IMR-90 (cell line): ENCODE results near the gene ENTPD1. TPM values are rescaled to one million over a fixed set of nuclear protein-coding genes. Genes with fewer than 3 reads are reported as not detected.

Source experiments
- ATAC-seq: fragments of 200-7000 bp; cut with Tn5 transposase; 2 replicates; pipeline ENCODE4 v1.9.1; 2020; ENCODE audit warnings: low read depth, mild to moderate bottlenecking, moderate library complexity
- BruUV-seq: library from RNA; stranded (reverse); fragments of 400-500 nt; replicated peaks from 2 replicates; lab custom pipeline; 2021; lab: Mats Ljungman, UMichigan
- CTCF ChIA-PET: fragments of 300-600 bp; formaldehyde crosslinking; extraction: SDS; loops from one replicate; lab custom pipeline; 2021; ENCODE audit warnings: antibody characterized with exemption; lab: Yijun Ruan, JAX
- POLR2A ChIA-PET: fragments of 300-600 bp; sonication (Branson Sonifier 250); formaldehyde crosslinking; loops from one replicate; lab custom pipeline; 2022; ENCODE audit warnings: antibody characterized with exemption; ENCODE audit not compliant: unreplicated experiment; lab: Charles Lee
- DNase-seq: peaks from one replicate; pipeline ENCODE4 v3.0.0; 2013
- H2AFZ ChIP-seq: replicated peaks from 2 replicates; pipeline ENCODE3; 2013; ENCODE audit warnings: low read length, mild to moderate bottlenecking; ENCODE audit not compliant: poor library complexity
- H2AK5ac ChIP-seq: 2 replicates; pipeline ENCODE4 v1.6.1; 2013; ENCODE audit warnings: low read depth, low read length, inconsistent platforms
- H2AK9ac ChIP-seq: replicated peaks from 2 replicates; pipeline ENCODE3; 2013; ENCODE audit warnings: mild to moderate bottlenecking, low read depth, low read length, moderate library complexity; ENCODE audit not compliant: poor library complexity
- H2BK120ac ChIP-seq: 2 replicates; pipeline ENCODE4 v1.6.1; 2013; ENCODE audit warnings: low read depth, low read length, inconsistent platforms
- H2BK15ac ChIP-seq: 3 replicates; pipeline ENCODE4 v1.6.1; 2013; ENCODE audit warnings: low read depth, low read length, inconsistent platforms
- H2BK20ac ChIP-seq: 2 replicates; pipeline ENCODE4 v1.6.1; 2013; ENCODE audit warnings: low read depth, mild to moderate bottlenecking, inconsistent platforms, low read length, moderate library complexity
- H2BK5ac ChIP-seq: 2 replicates; pipeline ENCODE4 v1.6.1; 2013; ENCODE audit warnings: mild to moderate bottlenecking, low read depth, low read length, inconsistent platforms; ENCODE audit not compliant: poor library complexity, severe bottlenecking
- H3K14ac ChIP-seq: replicated peaks from 2 replicates; pipeline ENCODE4 v1.6.1; 2013; ENCODE audit warnings: low read depth, low read length, inconsistent platforms
- H3K18ac ChIP-seq: 2 replicates; pipeline ENCODE4 v1.6.1; 2013; ENCODE audit warnings: low read depth, low read length, control low read depth
- H3K23ac ChIP-seq: 2 replicates; pipeline ENCODE4 v1.6.1; 2013; ENCODE audit warnings: low read depth, low read length, inconsistent platforms
- H3K27ac ChIP-seq: 2 replicates; pipeline ENCODE4 v1.5.1; 2013; ENCODE audit warnings: mild to moderate bottlenecking, control low read depth, low read length; ENCODE audit not compliant: insufficient read depth
- H3K27me3 ChIP-seq: 2 replicates; pipeline ENCODE4 v1.6.1; 2013; ENCODE audit warnings: low read length; ENCODE audit not compliant: control insufficient read depth, insufficient read depth
- H3K36me3 ChIP-seq: 2 replicates; pipeline ENCODE4 v1.6.1; 2013; ENCODE audit warnings: low read length, mixed read lengths; ENCODE audit not compliant: control insufficient read depth, insufficient read depth
- H3K4ac ChIP-seq: 2 replicates; pipeline ENCODE4 v1.6.1; 2013; ENCODE audit warnings: low read depth, low read length, inconsistent platforms
- H3K4me1 ChIP-seq: 2 replicates; pipeline ENCODE4 v1.6.1; 2013; ENCODE audit warnings: low read length, mixed read lengths; ENCODE audit not compliant: control insufficient read depth, insufficient read depth
- H3K4me2 ChIP-seq: 2 replicates; pipeline ENCODE4 v1.6.1; 2013; ENCODE audit warnings: low read depth, mild to moderate bottlenecking, control low read depth, low read length, moderate library complexity
- H3K4me3 ChIP-seq: 2 replicates; pipeline ENCODE4 v1.5.1; 2013; ENCODE audit warnings: low read depth, mild to moderate bottlenecking, control low read depth, low read length, moderate library complexity; ENCODE audit not compliant: insufficient read depth
- H3K56ac ChIP-seq: 2 replicates; pipeline ENCODE4 v1.6.1; 2013; ENCODE audit warnings: low read length, inconsistent platforms; ENCODE audit not compliant: insufficient read depth; ENCODE audit errors: extremely low read depth
- H3K79me1 ChIP-seq, 2 experiments: 2 replicates each; pipeline ENCODE4 v1.6.1; 2013; ENCODE audit warnings: low read length in 2 of 2, inconsistent platforms in 1 of 2, low read depth in 1 of 2
- H3K9ac ChIP-seq: 2 replicates; pipeline ENCODE4 v1.6.1; 2013; ENCODE audit warnings: low read depth, low read length, control low read depth
- H3K9me1 ChIP-seq: 2 replicates; pipeline ENCODE4 v1.6.1; 2013; ENCODE audit warnings: low read length, inconsistent platforms; ENCODE audit not compliant: insufficient read depth
- H3K9me3 ChIP-seq: 2 replicates; pipeline ENCODE4 v1.6.1; 2013; ENCODE audit warnings: low read length; ENCODE audit not compliant: control insufficient read depth, insufficient read depth
- H4K20me1 ChIP-seq: 2 replicates; pipeline ENCODE4 v1.6.1; 2013; ENCODE audit warnings: low read length, inconsistent platforms; ENCODE audit not compliant: insufficient read depth
- H4K5ac ChIP-seq: 2 replicates; pipeline ENCODE4 v1.6.1; 2013; ENCODE audit warnings: mild to moderate bottlenecking, low read depth, low read length, control low read depth
- H4K8ac ChIP-seq, 2 experiments: 2 replicates each; pipeline ENCODE4 v1.6.1; 2013; ENCODE audit warnings: low read depth in 2 of 2, low read length in 2 of 2, control low read depth in 1 of 2, inconsistent platforms in 1 of 2
- H4K91ac ChIP-seq: 2 replicates; pipeline ENCODE4 v1.6.1; 2013; ENCODE audit warnings: low read depth, low read length, inconsistent platforms; ENCODE audit not compliant: insufficient read depth
- CEBPB ChIP-seq: IDR thresholded peaks from 2 replicates; pipeline ENCODE4 v1.6.1; 2012; ENCODE audit warnings: low read depth, low read length, improper control_type of control experiment
- NFE2L2 ChIP-seq: fragments of 150-350 bp; IDR thresholded peaks from 2 replicates; pipeline ENCODE4 v1.6.1; 2016; ENCODE audit warnings: low read depth, mild to moderate bottlenecking, low read length
- POLR2A ChIP-seq: IDR thresholded peaks from 2 replicates; pipeline ENCODE4 v1.6.1; 2012; ENCODE audit warnings: mild to moderate bottlenecking, low read depth, low read length
- RCOR1 ChIP-seq: IDR thresholded peaks from 2 replicates; pipeline ENCODE4 v1.6.1; 2012; ENCODE audit warnings: mild to moderate bottlenecking, low read length, improper control_type of control experiment; ENCODE audit not compliant: insufficient replicate concordance
- RFX5 ChIP-seq: IDR thresholded peaks from 2 replicates; pipeline ENCODE4 v1.8.0; 2012; ENCODE audit warnings: low read depth, mild to moderate bottlenecking, low read length, moderate library complexity
- WGBS, 2 experiments: methylation state at CpG; one replicate each; pipeline versions ENCODE4 v1.1.5 to v1.1.7; 2013; ENCODE audit warnings: missing lambda C conversion rate in 2 of 2; ENCODE audit not compliant: insufficient read length in 1 of 2; ENCODE audit errors: extremely low coverage in 2 of 2; 5-methylcytosine and 5-hydroxymethylcytosine counted together
- dilution Hi-C: fragments of 300-500 bp; cut with HindIII; formaldehyde crosslinking; loops from one replicate; pipeline ENCODE4 v1.14.3; 2018; ENCODE audit warnings: low sequenced_read_pairs; ENCODE audit not compliant: unreplicated experiment
- in situ Hi-C: fragments of 300-500 bp; cut with MboI; formaldehyde crosslinking; loops from 3 replicates; pipeline ENCODE4 v1.14.3; 2019; ENCODE audit warnings: low sequenced_read_pairs, inconsistent platforms, mixed read lengths
- intact Hi-C: fragments of 100-400 bp; cut with micrococcal nuclease; formaldehyde crosslinking; loops from 2 replicates; pipeline ENCODE4 v1.10.0; 2022
- polyA plus RNA-seq, 3 experiments: library from polyadenylated mRNA; depleted of rRNA; stranded (reverse); fragments of >200 nt; gene quantifications; 2 replicates each; pipeline ENCODE4 v1.2.3, GENCODE V29; 2012; ENCODE audit warnings: low replicate concordance in 1 of 3
- total RNA-seq: library from RNA; depleted of rRNA; stranded (reverse); fragments of >200 nt; gene quantifications from 2 replicates; pipeline ENCODE4 v1.2.3, GENCODE V29; 2012
- TF ChIP-seq, protein P1 (sequence below): fragments of 150-350 bp; IDR thresholded peaks from 2 replicates; pipeline ENCODE4 v1.6.1; 2016; ENCODE audit warnings: low read depth, mild to moderate bottlenecking, low read length, moderate library complexity, borderline replicate concordance
- TF ChIP-seq, protein P2 (sequence below): conservative IDR thresholded peaks from 2 replicates; pipeline ENCODE4 v1.5.1; 2012; ENCODE audit warnings: mild to moderate bottlenecking, low read depth, low read length, improper control_type of control experiment

The ENTPD1 gene
- total and polyA plus RNA-seq, 2 of the 4 experiments (the other 2 are of a cell fraction) = under 0.01 TPM; not detected in 1

DNA sequence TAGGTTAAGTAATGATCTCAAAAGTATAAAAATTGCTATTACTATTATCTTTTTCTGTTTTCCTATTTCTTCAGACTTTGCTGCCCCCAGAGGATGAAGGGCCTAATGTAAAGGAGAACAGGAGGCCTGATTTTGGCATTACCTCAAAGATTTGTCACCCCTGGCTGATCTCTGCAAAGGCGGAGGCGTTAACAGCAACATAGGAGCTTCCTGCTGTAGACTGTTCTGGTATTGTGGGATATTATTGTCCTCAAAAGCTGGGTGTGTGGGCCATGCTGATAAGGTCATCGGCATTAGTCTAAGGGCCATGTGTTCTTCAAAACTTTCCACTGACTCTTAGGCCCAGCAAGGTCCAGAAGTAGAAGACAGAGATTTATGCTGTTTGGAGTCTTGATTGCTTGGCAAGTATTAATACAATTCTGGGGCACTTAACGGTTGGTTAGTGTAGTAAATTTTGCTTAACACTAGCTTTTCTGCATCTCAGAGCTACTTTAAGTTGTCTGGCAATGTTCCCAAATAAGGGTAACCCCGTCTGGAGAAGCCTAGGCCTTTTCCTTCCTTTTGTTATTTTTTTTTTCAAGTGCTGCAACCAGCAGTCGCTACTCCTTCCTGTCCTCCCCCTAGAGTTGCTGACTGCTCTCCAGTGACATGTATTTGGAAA lies 14.0 kb upstream of the ENTPD1 start:
- peak; percentile 56 for ATAC-seq

More for the DNA sequence above, 14.0 kb upstream of the ENTPD1 start:
- Histone ChIP-seq H3K79me1 (no peaks in the 10 kb centered on the region), H4K5ac (peak overlapping the region; percentile 50; the same call in 1 of the 2 replicates), H2AFZ (no peak overlapping the region), H2BK120ac (no peak overlapping the region), H3K27ac (no peak overlapping the region), H3K4me1 (peaks cover 2% of the 10 kb centered on the region), H3K4ac (no peak overlapping the region), H3K4me3 (no peak overlapping the region), H3K4me2 (no peak overlapping the region), H4K91ac (no peak overlapping the region), H2BK20ac (no peak overlapping the region), H3K36me3 (no peaks in the 10 kb centered on the region), H3K18ac (peak overlapping the region; percentile 46; the same call in 1 of the 2 replicates), H3K23ac (no peak overlapping the region), H3K9me1 (no peaks in the 10 kb centered on the region), H2BK5ac (no peak overlapping the region), H3K14ac (no peak overlapping the region), H3K56ac (no peak overlapping the region), H3K27me3 (no peaks in the 10 kb centered on the region), H2AK5ac (no peak overlapping the region), H2BK15ac (no peak overlapping the region), H2AK9ac (no peak overlapping the region), H3K9ac (no peak overlapping the region), H4K8ac (peak overlapping the region in 1 of 2 experiments; percentile 75; a peak in 2 of 4 replicates), H3K9me3 (no peaks in the 10 kb centered on the region), H4K20me1 (no peaks in the 10 kb centered on the region)
- DNase-seq = peak; percentile 35
- intact Hi-C loops (no loop called here), in situ Hi-C loops (no loop called here), dilution Hi-C loops (no loop called here)
- ChIA-PET CTCF (interaction anchor here (1.1 to 3.1 kb wide), 2 partner anchors 14 to 48 kb away, joined by 5 to 8 read pairs; partner anchors contain the start of gene TCTN3), POLR2A (interaction anchor here (0.6 kb wide), 1 partner anchor 15 kb away, joined by 8 read pairs; no protein-coding TSS in a partner anchor)
- BruUV-seq = no TSS peak
- 60% methylated on average over 3 of the region's 6 CpGs; no CpG with 5 or more reads in 1 of the 2 experiments for WGBS, 2 experiments
- TF ChIP-seq RFX5 (no peak), POLR2A (no peak), NFE2L2 (no peak), RCOR1 (no peak), CEBPB (no peak)
- TF ChIP-seq, protein P1, sequence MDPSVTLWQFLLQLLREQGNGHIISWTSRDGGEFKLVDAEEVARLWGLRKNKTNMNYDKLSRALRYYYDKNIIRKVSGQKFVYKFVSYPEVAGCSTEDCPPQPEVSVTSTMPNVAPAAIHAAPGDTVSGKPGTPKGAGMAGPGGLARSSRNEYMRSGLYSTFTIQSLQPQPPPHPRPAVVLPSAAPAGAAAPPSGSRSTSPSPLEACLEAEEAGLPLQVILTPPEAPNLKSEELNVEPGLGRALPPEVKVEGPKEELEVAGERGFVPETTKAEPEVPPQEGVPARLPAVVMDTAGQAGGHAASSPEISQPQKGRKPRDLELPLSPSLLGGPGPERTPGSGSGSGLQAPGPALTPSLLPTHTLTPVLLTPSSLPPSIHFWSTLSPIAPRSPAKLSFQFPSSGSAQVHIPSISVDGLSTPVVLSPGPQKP = no peak
- TF ChIP-seq, protein P2, sequence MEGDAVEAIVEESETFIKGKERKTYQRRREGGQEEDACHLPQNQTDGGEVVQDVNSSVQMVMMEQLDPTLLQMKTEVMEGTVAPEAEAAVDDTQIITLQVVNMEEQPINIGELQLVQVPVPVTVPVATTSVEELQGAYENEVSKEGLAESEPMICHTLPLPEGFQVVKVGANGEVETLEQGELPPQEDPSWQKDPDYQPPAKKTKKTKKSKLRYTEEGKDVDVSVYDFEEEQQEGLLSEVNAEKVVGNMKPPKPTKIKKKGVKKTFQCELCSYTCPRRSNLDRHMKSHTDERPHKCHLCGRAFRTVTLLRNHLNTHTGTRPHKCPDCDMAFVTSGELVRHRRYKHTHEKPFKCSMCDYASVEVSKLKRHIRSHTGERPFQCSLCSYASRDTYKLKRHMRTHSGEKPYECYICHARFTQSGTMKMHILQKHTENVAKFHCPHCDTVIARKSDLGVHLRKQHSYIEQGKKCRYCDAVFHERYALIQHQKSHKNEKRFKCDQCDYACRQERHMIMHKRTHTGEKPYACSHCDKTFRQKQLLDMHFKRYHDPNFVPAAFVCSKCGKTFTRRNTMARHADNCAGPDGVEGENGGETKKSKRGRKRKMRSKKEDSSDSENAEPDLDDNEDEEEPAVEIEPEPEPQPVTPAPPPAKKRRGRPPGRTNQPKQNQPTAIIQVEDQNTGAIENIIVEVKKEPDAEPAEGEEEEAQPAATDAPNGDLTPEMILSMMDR = 0 out of 2 replicates have a peak, but pooled peaks have one; percentile 12
